ENCODE data around the gene RABEP1.

- TF ChIP-seq, protein P1, sequence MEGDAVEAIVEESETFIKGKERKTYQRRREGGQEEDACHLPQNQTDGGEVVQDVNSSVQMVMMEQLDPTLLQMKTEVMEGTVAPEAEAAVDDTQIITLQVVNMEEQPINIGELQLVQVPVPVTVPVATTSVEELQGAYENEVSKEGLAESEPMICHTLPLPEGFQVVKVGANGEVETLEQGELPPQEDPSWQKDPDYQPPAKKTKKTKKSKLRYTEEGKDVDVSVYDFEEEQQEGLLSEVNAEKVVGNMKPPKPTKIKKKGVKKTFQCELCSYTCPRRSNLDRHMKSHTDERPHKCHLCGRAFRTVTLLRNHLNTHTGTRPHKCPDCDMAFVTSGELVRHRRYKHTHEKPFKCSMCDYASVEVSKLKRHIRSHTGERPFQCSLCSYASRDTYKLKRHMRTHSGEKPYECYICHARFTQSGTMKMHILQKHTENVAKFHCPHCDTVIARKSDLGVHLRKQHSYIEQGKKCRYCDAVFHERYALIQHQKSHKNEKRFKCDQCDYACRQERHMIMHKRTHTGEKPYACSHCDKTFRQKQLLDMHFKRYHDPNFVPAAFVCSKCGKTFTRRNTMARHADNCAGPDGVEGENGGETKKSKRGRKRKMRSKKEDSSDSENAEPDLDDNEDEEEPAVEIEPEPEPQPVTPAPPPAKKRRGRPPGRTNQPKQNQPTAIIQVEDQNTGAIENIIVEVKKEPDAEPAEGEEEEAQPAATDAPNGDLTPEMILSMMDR (IDR thresholded peaks at IDR 0.05) = no peak
- TF ChIP-seq POLR2A (IDR thresholded peaks at IDR 0.05) = no peak
- TF ChIP-seq EP300 (IDR thresholded peaks at IDR 0.05) = no peak
These were observed 126.1 kb downstream of the RABEP1 start for GRCh38 chr17:5408186-5408585.
